GM15510 (cell line): ENCODE results near the gene NEIL3.
A peak's percentile ranks its signal among the peaks of the same experiment; 100 is the strongest.

Experiments used
- POLR2A ChIP-seq: IDR thresholded peaks from 3 replicates; pipeline ENCODE4 v1.6.1; 2011; ENCODE audit warnings: borderline replicate concordance; ENCODE audit not compliant: insufficient read length; ENCODE audit errors: extremely low read depth

Gene NEIL3, protein sequence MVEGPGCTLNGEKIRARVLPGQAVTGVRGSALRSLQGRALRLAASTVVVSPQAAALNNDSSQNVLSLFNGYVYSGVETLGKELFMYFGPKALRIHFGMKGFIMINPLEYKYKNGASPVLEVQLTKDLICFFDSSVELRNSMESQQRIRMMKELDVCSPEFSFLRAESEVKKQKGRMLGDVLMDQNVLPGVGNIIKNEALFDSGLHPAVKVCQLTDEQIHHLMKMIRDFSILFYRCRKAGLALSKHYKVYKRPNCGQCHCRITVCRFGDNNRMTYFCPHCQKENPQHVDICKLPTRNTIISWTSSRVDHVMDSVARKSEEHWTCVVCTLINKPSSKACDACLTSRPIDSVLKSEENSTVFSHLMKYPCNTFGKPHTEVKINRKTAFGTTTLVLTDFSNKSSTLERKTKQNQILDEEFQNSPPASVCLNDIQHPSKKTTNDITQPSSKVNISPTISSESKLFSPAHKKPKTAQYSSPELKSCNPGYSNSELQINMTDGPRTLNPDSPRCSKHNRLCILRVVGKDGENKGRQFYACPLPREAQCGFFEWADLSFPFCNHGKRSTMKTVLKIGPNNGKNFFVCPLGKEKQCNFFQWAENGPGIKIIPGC

DNA sequence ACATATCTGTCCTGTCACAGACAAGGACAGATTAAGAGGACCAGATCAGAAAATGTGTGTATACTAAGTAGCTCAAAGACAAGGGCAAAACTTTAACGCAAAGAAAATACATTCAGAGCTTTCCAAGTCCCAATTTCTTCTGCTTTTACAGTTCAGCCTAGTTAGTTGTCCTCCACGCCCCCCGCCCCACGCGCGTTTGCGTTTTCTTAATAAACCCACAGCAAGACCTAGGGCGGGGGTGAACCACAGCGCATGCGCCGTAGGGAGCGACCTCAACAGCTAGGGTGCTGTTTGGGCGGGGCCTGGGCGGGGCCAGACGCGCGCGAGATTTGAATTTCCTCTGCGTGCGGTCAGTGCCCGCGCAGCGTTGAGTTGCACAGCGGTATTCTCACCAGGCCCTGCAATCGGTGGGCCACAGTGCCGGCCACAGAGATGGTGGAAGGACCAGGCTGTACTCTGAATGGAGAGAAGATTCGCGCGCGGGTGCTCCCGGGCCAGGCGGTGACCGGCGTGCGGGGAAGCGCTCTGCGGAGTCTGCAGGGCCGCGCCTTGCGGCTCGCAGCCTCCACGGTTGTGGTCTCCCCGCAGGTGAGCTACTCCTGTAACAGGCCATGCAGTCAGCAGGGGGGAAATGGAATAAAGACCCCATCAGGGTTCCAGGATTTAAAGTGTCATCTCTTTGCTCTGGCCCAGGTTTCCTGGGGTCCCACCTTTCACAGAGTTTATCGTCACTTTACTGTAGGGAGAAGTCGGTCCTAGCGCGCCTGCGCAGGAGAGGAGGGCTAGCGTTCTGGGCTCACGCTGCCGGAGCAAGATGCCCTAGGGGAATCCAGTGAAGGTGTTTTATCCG, at the start of gene NEIL3:
Gene NEIL3 (plus strand): TSS at position 353 of the 850 bp plus-strand sequence. CDS start 80 bp downstream, at position 433.
- TF ChIP-seq POLR2A, result peak; percentile 79

DNA sequence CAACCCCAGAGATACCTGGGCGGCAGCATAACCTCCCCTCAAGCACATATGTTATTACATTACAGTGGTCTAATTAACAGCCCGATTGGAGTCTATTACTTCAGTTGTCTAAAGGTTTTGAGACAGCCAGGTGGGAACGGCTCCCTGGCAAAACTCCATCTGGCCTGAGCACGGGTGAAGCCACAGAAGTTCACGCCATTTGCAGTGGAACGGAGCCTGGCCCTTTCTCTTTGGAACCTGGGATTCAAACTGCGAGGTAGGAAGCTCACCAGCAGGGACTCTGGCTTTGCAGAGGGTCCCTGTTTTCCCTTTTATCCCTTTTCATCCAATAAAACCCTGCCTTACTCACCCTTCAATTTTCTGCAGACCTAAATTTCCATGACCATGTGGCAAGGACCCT, 45.9 kb upstream of the NEIL3 start:
- TF ChIP-seq POLR2A, result no peak

DNA sequence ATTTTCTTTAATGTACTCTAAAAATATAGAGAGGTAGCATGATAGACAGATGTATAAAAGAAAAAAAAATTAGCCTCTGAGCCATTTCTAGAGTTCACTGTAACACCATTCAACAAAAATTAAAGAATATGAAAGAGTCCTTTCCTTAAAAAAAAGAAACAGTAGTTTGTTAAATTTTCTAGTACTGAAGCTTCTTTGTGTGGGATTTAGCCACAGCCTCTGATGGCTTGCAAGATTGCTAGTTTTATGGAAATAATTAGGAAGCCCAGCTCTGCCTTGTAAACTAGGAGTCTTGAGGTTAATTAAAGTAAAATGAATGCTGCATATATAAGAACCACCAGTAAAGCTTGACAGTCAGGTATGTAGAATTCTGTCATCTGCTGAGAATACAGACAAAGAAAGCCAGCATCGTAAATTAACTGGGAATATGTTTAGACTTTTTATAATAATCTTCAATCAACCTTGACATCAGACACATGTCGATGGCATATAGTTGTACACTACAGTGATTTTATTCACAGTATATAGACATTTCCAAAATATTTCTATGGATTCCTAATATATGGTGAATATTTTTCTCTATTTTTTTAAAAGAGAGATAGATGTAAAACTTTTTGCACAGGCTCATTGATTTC, 44.8 kb upstream of the NEIL3 start:
- no peak for TF ChIP-seq POLR2A

DNA sequence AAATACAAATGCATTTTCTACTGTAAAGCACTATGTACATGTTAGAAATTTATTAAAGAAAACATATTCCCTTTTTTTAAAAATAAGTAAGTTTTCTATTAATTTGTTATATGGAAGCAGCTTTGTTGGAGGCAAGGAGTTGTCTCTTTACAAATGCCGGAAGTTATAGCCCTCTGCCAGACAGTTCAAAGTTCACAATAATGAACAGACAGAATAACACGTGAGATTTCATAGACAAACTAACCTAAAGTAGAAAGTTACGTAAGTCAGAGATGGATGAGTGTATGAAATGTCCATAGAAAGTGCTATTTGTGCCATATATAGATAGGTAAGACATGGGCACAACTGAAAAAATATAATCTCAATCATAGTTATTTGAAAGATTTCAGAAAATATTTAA, 43.9 kb upstream of the NEIL3 start:
- no peak for TF ChIP-seq POLR2A

DNA sequence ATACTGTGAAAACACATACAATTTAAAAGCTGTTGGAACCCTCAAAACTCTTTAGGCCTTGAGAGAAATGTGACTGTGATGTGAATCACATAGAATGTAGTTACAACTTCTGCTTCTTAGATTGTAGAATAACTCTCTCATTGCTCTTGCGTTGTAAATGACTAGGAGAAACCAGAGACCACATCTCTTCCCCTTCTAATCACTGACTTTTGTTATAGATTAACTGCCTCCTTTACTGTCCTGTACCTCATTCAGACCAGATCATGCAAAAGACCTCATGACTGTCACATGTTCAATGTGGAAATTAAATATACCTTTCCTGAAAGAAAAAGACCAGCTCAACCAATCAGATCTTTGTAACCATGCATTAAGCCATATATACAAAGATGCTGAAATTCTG, 43.2 kb upstream of the NEIL3 start:
- no peak for TF ChIP-seq POLR2A

DNA sequence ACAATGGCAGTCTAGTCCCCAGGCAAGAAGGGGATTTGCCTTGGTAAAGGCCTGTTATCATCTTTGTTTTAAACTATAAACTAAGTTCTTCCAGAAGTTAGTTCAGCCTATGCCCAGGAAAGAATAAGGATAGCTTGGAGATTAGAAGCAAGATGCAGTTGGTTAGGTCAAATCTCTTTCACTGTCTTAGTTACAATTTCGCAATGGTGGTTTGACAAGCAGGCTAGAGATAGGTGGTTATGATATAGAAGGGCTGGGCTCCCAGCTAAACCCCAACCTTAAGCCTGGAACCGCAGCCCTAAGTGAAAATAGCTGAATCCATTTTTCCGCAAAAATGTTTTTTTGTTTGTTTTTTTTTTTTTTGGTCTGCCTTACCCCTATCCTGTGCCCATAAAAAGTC, 41.8 kb upstream of the NEIL3 start:
- no peak for TF ChIP-seq POLR2A

DNA sequence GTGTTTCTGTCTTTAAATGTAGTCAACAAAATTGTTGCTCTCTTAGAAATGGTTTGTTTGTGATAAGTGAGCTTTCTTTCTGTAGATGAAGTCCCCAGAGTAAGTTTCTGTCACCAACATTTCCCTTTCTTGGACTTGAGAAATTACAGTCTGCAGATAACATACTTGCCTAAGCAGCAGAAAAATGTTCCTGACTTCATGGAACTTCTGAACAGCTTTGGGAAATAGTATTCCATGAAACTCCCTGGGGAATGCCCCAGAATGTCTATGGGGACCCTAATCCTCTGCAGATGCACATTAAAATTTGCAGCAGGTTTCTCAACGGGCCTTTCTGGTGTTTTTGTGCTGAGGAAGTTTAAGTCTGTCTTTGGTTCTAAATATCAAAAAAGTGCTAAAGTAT, 38.6 kb upstream of the NEIL3 start:
- TF ChIP-seq POLR2A, result no peak

DNA sequence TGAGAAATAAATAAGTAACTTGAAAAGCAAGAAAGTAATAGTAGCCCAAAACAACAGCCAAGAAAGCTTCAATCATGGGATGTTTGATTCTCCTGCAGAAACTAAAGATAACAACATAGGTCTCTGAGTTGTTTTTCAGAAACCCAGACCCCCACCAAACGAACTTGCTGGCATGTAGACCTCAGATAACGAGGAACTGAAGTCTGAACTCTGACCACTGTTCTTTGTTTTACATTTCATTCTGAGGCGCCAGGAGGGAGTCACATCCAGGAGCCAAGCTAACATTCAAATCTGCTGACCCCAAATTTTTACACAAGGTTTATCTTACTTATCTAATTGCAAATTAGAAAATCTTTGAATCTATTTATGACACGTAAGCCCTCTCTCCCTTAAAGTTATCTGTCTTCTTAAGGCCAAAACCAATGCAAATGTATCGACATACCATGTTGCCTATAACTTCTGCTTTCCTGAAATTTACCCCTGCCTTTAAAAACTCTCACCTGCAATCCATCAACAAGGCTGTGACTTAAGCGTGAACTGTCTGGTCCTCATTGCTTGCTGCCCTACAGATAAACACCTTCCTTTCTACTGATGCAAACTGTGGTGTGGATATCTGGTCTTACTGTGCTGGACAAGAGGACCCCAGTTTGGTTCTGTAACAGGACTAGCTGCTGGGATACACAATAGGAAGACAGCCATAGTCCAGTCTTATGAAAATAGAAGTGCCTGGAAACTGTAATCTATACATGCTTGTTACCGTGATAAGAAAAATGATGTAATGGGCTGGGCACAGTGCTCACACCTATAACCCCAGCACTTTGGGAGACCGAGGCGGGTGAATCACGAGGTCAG, 37.5 kb upstream of the NEIL3 start:
- no peak for TF ChIP-seq POLR2A

DNA sequence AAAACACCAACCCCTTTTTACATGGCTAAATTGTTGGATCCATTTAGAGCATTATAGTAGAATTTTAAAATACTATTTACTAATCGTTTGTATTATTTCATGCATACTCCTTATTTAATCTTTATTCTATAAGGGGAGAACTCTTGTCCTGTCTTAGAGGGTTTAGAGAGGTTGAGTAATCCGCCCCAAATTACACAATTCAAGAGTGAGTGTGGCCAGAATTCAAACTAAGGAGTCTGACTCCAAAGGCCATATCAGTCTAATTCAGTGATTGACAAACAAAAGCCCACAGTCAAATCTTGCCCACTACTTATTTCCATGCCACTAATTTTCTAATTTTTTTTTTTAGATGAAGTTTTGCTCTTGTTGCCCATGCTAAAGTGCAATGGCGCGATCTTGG, 33.7 kb upstream of the NEIL3 start:
- TF ChIP-seq POLR2A, result no peak

DNA sequence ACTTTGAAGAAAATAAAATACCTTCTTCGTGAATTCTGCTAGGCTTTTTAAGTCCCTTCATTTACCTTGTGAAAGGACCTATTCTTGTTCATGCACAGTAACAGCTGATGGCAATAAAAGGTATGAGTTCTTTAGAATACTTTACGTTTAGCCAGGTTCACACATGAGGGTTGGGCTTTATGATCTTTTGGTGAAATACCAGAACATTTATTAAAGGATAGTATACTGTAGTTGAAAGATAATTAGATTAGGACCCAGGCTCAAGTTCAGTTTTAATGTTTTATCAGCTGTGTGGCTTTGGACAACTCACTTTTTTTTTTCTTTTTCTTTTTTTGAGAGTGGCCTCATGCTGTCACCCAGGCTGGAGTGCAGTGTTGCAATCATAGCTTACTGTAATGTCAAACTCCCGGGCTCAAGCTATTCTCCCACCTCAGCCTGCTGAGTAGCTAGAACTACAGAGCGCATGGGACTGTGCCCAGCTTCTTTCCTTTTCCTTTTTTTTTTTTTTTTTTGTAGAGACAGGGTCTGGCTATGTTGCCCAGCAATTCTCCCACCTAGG, 28.2 kb upstream of the NEIL3 start:
- no peak for TF ChIP-seq POLR2A

DNA sequence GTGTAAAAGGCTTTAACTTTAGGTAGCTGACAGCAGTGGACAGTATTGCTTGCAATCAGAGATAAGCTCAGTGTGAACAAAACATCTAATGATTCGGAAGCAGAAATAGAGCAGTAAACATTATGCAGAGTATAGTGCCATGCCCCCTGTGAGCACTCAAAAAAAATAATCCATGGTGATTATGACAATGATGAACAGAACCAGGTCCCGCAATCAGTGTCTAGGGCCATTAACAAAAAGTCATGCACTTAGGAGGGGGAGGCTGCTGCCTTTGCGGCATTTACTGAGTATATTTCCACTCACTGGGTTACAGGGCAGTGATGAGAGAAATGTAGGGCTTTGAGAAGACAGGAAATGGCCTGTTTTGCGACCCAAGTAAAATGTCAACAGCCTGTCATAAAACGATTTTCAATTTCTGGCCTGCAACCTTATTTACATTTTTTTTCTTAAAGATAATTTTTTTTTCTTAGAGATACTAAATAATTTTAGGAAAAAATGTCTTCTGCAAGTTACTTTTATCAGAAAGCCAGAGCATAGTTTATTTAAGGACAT, 27.3 kb upstream of the NEIL3 start:
- TF ChIP-seq POLR2A, result no peak

DNA sequence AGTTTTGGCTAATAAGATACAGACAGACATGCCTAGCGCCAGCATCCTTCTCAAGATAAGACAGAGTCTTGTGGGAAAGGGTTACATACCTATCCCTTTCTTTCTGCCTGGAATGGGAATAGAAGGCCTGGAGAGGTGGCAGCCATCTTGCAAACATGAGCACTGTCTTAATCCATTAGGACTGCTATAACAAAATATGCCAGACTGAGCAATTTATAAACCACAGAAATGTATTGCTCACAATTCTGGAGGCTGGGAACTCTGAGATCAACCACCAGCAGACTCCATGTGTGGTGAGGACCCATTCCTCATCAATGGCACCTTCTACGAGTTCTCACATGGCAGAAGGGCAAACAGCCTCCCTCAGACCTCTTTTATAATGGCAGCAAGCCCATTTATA, 26.5 kb upstream of the NEIL3 start:
- no peak for TF ChIP-seq POLR2A

DNA sequence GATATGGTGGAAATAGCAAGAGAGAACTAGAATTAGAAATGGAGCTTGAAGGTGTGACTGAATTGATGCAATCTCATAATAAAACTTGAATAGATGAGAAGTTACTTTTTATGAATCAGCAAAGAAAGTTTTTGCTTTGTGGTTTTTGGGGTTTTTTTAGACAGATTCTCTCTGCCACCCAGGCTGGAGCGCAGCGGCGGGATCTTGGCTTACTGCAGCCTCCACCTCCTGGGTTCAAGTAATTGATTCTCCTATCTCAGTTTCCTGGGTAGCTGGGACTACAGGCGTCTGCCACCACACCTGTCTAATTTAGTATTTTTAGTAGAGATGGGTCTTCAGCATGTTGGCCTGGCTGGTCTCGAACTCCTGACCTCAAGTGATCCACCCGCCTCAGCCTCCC, 23.7 kb upstream of the NEIL3 start:
- no peak for TF ChIP-seq POLR2A

DNA sequence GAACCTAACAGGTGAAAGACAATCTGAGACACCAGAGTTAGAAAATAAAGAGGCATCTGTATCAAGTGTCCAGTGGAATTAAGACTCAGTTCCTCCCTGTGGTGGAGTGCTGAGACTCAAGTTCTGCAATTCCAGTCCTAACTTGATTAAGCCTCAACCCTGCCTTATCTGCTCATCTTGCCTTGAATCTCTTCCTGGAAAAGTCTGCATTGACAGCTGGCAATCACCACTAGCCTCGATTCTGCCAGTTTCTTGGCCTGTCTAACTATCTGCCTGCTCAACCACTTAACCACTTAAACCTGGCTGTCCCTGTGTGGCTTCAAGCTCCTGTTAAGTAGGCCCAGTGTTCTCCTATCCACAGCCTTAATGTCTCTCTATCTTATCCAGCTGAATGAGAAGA, 22.4 kb upstream of the NEIL3 start:
- no peak for TF ChIP-seq POLR2A

DNA sequence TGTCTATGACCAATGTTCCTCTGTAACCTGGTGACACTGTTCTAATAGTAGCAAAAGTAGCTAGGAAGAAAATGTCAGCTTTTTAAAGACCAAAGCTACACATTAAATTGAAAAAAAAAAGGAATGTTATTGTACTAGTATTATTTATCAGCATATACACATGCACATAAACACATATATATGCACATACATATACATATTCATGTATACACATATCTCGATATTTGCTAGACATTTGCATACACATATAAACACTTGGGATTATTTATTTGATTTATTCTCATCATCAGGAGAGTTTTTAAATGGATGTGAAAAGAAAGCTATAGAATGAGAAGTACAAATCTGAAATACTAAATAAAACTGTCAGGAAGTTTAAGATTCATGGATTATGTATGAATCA, 21.3 kb upstream of the NEIL3 start:
- TF ChIP-seq POLR2A, result no peak
